ENCODE results near the gene AR.

GRCh38 chrX:67749536-67749935, 205.7 kb downstream of the AR start:
- no peak for TF ChIP-seq EZH2 (IDR thresholded peaks at IDR 0.05; ENCODE audit: borderline replicate concordance, insufficient read depth, low read depth, low read length, poor library complexity, severe bottlenecking)
- no peak for TF ChIP-seq CTCF (IDR thresholded peaks at IDR 0.05)

Measured in B cell (primary cell).